ENCODE results near the gene NPLOC4.

GRCh38 chr17:81662002-81662401, 25.1 kb upstream of the NPLOC4 start:
- TF ChIP-seq ZFP30 (CRISPR knock-in tag; IDR thresholded peaks at IDR 0.05; ENCODE audit: borderline replicate concordance) (no peak), CTCF (IDR thresholded peaks at IDR 0.05 in 2 of 3, conservative IDR thresholded peaks at IDR 0.05 in 1 of 3; ENCODE audit: insufficient read depth in 2 of 3, low read depth in 1 of 3, low read length in 3 of 3) (no peak), ZNF655 (CRISPR knock-in tag; IDR thresholded peaks at IDR 0.05) (no peak), ZNF644 (tag; IDR thresholded peaks at IDR 0.05; ENCODE audit: low read depth) (no peak), DMBX1 (CRISPR knock-in tag; IDR thresholded peaks at IDR 0.05; ENCODE audit: borderline replicate concordance) (no peak), SMARCA5 (IDR thresholded peaks at IDR 0.05) (no peak), POLR2A (conservative IDR thresholded peaks at IDR 0.05) (no peak), MEF2D (tag; conservative IDR thresholded peaks at IDR 0.05; ENCODE audit: low read depth) (no peak), JUND (IDR thresholded peaks at IDR 0.05; ENCODE audit: borderline replicate concordance, low read depth, low read length) (no peak), JUND (tag; IDR thresholded peaks at IDR 0.05; ENCODE audit: borderline replicate concordance, low read depth, low read length) (no peak), HOXB6 (CRISPR knock-in tag; IDR thresholded peaks at IDR 0.05; ENCODE audit: borderline replicate concordance) (no peak), EZH2 (IDR thresholded peaks at IDR 0.05; ENCODE audit: borderline replicate concordance, low read depth, low read length) (no peak), ZBED1 (IDR thresholded peaks at IDR 0.05) (no peak), ZNF232 (CRISPR knock-in tag; IDR thresholded peaks at IDR 0.05) (no peak)

Data from K562 (cell line).